ENCODE data around the gene IDE. TPM values are rescaled to one million over a fixed set of nuclear protein-coding genes. Genes with fewer than 3 reads are reported as not detected.
"Not testable (repeated sequence)": the region's sequence is repeated elsewhere in the genome, so short reads cannot be mapped to it uniquely, and the experiment has no call there.

IDE gene
- total RNA-seq, 1 donor from 2014 or later = 29.1 TPM

DNA sequence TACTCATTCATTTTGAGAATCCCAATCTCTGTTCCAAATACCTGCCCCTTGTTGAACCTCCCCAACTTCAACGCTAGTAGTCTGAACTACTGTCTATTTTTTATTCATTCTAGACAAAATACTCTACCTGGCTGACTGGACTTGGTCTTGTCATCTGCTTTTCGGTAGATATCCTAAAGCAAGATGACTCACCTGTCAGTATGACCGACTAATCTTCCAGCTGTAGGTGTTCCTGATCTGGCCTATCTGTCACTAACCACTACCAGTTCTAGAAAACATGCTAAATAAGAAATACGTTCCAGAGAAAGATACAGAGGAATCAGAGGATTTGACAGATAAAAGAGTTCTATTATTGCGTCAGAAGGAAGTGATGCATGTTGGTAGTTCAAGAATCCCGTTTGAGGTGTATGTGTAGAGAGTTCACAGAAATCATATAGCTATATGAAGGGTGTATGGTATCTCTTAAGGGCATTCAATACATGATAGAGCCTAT, 81.1 kb downstream of the IDE start:
- DNase-seq (ENCODE audit: low read depth) = no peak

DNA sequence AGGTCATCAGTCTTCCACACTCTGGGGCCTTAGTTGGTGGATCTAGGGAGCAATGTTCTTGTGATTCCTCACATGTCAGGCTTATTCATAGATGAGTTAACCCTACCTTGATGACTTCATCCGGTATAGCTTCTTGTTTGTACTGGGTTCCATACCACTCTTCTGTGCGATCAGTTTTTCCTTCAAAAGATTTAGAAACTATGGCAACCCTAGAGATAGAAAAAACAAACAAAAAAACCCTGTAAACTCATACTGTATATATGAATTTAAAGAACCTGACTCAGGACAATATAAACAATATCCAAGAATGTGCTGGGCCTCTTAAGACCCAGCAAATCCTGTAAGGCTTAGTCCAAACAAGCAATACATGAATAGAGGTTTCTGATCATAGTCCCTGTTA, 83.5 kb downstream of the IDE start:
- no peak for DNase-seq (ENCODE audit: low read depth)

DNA sequence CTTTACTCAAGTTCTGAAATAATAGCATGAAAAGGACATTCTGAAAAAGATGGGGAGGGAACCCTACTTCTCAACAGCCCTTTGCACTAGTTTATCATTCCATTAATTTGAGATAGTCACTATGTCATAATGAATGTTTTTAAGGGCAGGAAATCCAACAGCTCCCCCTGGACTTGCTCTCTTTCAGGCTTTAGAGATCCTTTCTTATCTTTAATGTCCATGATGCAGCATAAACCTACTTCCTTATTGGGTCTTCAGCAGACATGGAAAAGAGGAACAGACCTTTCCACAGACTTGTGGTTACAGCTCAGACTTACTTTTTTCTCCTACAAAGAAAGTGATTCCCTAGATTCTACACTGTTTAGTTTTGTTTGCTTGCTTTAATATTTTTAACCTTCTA, 87.3 kb downstream of the IDE start:
- no peak for DNase-seq (ENCODE audit: low read depth)

DNA sequence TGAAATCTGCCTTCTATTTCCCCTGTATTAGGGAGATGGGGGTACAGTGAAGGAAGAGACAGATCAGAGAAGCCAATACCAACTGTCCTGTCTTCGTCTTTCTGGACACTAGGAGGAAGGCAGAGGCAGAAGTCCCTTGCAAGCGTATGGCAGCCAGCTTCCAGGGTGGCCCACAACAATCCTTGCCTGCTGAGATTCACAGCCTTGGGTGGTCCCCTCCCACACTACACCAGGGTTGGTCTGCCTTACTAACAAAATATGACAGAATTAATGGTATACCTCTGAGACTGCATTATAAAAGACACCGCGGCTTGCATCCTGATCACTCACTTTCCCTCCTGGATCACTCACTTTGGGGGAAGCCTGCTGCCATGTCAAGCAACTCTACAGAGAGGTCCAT, 90.4 kb downstream of the IDE start:
- no peak for DNase-seq (ENCODE audit: low read depth)

DNA sequence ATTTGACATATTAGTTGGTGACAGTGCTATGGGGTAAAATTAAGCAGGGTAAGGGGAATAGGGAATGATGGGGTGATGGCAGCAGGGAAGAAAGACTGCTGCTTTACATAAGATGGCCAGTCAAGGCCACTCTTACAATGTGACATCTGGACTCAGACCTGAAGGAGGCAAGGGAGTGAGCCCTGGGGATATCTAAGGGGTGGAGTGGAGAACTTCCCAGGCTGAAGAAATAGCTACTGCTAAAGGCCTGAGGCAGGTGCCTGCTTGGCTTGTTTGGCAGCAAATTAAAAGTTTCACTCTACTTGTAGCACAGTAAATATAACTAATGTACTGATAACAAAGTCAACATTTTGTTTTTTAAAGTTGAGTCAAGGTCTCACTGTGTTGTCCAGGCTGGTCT, 93.5 kb downstream of the IDE start:
- DNase-seq (ENCODE audit: low read depth) = no peak

DNA sequence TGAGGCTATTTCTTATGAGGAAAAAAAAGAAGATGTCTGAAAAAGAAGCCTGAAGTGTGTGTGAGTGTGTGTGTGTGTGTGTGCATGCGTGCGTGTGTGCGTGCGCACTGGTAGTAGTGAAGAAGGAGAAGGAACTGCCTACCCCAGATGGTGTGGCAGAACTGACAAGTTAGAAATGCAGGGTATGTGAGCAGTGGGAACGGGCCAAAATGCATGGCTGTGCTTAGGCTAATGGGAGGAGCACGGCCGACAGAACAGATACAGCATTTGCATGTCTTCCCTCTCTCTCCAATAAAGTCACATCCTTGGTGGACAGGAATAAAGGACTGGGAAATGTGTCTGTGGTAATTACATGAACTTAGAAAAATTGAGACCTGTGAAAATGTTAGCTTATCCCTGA, 94.3 kb downstream of the IDE start:
- no peak for DNase-seq (ENCODE audit: low read depth)

DNA sequence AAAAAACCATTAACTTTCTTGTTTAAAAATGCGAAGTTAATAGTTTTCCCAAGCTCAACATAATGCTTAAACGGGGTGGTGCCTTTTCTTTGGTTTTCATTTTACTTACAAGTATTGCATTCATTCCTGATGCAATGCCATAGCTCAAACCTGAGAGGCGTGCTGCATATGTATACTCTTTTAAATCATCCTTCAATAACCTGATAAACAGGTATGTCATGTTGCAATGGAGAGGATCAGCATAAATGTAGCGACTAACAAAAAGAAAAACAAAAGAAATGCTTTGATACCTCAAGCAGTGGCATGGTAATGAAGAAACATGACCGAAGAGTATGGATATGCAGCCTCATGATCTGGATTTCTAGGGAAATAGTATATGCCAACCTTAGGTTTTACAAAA, 95.4 kb downstream of the IDE start:
- DNase-seq (ENCODE audit: low read depth) = no peak

DNA sequence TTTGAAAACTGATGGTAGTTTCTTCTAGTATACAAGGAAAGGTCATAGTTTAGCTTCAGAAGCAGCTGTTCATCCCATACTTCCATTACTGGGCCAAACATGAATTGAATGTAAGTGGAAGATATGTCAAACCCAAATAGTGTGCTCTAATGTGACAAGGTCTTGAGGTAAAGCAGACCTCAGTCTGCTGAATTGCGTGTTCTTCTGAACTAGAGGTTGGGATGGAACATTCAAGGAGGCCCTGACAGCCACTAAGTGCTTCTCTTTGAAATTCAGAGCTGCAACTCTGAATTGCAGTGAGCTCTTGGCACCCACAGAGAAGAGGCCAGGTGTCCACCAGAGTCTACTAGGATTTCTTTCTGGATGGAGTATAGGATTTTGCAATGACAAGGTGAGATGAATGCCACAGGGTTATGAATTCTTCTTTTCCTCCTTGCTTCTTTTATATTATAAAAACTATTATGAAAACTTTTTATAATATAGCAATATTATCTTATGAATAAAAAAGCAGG, 98.5 kb downstream of the IDE start:
- DNase-seq (ENCODE audit: low read depth) = no peak

DNA sequence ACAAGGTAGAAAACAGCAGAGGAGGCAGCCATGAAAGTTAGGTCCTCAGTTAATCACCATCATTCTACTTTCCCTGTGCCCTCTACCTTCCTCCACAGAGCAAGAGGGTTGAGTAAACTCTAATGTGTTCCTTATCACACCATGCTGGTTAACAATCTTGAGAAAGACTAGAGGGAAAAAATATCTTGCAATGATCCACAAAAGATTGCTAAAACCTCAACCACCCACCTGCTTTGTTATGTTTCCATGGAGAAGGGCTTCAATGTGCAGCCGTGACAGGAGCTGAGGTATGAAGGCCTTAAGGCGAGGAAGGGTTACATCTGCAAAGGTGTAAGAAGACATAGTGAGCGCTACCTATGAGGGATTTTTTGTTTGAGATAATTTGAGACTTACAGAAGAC, 103.9 kb downstream of the IDE start:
- no peak for DNase-seq (ENCODE audit: low read depth)

DNA sequence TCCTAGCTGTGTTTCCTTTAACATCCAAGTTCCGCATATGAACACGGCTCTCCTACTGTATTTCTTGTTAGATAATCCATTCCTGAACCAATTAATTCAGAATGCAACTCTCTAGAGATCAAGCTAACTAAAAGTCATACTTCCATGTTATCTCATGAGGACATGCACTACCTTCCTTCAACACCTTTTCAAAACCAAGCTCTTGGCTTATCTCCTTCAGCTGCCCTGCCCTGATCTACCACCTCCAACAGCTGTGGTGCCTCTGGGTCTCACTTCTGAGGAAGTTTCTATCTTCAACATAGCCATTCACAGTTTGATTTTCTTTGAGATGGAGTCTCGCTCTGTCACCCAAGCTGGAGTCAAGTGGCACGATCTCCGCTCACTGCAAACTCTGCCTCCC, 109.5 kb downstream of the IDE start:
- no peak for DNase-seq (ENCODE audit: low read depth)

DNA sequence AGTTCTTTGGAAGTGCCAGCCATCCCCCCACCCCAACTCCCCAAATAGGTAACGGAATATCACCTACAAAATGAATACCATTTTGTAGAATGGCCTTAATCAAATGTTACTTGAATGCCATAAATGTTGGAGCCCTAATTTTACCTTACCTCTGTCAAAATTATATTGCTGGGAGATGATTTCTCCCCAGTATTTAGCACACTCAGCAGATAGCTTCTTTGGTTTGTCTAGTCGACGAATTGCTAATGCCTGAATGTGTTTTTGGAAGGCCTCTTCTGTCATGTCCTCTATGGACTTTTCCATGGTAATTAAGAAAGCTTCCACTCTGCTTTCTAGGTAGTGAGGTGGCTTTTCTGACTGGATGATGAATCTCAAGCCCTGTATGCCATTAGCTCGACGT, 110.3 kb downstream of the IDE start:
- no peak for DNase-seq (ENCODE audit: low read depth)

DNA sequence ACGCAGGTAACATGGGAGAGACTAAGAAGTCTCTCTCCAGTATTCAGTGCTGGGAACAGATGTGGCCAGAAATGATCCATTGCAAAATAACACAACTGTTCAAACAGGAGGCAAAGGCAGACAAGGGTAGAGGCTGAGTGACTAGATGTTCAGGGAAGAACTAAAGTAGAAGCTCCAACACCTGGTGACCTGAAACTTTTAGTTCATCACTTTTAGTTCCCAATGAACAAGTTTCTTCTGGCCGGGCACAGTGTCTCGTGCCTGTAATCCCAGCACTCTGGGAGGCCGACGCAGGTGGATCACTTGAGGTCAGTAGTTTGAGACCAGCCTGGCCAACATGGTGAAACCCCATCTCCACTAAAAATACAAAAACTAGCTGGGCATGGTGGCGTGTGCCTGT, 118.9 kb downstream of the IDE start:
- DNase-seq (ENCODE audit: low read depth) = not testable (repeated sequence)

DNA sequence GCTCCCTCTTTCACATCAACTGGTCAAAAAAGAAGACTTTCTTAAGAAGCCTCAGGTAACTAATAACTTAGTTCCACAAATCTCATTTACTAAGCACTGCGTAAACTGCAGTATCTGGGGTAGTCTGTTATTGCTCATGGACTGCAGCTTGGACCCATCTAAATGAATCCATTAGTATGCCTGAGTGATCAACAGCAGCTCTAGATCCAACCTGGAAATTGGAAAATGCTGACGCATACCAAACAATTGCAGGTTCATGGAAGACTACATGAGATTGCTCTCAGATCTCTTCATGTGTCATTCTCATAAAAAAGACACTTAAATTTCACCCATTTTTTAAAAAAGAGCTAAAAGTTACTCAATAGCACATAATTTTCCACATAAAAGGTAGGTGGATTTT, 121.6 kb downstream of the IDE start:
- no peak for DNase-seq (ENCODE audit: low read depth)

DNA sequence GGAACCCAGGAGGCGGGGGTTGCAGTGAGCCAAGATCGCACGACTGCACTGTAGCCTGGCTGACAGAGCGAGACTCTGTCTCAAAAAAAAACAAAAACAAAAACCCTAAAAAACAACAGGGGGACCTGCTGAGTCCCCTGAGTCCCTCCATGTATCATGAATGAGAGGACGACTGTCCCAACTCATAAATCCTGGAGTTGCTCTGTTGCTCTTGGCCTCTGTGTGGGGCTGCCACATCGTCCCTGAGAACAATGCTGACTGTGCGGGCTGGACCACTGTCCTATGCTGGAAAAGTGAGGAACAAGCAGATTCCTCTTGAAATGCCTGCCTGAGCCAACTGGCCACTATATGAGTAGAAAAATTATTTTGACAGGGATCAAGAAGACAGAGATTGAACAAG, 122.5 kb downstream of the IDE start:
- DNase-seq (ENCODE audit: low read depth) = no peak

DNA sequence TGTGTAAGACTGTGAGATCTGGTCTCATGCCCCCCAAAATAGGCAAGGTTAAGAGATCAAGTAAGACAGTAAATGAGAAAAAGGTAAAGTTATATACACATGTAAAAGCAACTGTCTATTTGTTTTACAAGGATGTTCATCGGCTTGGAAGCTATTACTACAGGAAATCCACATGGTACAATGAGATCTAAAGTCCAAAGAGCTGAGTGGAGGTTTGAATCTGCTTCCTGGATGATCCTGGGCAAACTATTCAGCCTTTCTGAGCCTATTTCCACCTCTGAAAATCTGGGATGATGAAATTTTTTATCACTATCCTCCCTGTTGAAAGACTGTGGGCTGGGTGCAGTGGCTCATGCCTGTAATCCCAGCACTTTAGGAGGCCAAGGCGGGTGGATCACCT, 123.0 kb downstream of the IDE start:
- DNase-seq (ENCODE audit: low read depth) = no peak

DNA sequence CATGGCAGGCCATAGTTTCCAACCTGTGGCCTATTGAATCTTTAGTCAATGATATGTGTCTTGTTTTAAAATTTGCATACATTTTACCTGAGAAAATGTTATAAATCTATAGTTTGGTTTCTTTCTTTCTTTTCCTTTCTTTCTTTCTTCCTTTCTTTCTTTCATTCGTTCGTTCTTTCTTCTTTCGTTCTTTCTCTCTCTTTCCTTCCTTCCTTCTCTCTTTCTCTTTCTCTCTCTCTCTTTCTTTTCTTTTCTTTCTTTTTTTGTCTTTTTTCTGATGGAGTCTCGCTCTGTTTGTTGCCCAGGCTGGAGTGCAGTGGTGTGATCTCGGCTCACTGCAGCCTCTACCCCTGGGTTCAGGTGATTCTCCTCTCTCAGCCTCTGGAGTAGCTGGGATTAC, 133.3 kb downstream of the IDE start:
- no peak for DNase-seq (ENCODE audit: low read depth)

DNA sequence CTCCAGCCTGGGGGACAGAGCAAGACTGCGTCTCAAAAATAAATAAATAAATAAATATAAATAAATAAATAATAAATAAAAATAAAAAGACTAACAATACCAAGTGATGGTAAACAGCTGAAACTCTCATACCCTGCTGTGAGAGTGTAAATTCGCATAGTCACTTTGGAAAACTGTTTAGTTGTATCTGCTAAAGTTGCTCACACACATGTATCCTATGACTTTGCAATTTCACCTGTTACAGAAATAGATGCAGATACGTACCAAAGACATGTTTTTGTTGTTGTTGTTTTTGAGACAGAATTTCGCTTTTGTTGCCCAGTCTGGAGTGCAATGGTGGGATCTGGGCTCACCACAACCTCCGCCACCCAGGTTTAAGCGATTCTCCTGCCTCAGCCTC, 135.7 kb downstream of the IDE start:
- DNase-seq (ENCODE audit: low read depth) = no peak

DNA sequence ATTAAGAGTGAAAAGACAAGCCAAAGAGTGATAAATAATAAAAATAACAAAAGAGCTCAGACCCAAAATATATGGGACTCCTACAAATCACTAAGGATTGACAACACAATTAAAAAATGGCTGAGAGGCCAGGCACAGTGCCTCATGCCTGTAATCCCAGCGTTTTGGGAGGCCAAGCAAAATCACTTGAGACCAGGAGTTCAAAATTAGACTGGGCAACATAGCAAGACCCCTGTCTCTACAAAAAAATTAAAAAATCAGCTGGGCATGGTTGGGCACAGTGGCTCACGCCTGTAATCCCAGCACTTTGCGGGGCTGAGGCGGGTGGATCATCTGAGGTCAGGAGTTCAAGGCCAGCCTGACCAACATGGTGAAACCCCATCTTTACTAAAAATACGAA, 137.3 kb downstream of the IDE start:
- DNase-seq (ENCODE audit: low read depth) = no peak

DNA sequence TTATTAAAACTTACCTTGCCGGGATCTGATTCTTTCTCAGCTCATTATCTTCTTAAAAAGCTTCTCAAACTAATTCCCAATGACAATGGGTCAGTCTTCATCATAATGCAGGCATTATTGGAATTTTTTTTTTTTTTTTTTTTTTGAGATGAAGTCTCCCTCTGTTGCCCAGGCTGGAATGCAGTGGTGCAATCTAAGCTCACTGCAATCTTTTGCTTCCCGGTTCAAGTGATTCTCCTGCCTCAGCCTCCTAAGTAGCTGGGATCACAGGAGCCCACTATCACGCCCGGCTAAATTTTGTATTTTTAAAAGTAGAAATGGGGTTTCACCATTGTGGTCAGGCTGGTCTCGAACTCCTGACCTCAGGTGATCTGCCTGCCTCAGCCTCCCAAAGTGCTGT, 137.8 kb downstream of the IDE start:
- not testable (repeated sequence) for DNase-seq (ENCODE audit: low read depth)

DNA sequence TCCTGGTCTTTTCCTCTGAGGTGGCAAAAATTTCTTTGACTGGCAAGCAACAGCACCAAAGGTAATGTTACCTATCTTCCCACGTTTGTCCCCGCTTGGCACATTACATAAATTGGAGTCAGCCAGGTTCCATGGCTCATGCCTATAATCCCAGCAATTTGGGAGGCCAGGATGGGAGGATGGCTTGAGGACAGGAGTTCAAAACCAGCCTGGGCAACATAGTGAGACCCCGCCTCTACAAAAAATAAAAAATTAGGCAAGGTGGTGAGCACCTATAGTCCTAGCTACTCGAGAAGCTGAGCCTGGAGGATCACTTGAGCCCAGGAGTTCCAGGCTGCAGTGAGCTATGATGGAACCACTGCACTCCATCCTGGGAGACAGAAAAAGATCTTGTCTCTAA, 139.5 kb downstream of the IDE start:
- no peak for DNase-seq (ENCODE audit: low read depth)

DNA sequence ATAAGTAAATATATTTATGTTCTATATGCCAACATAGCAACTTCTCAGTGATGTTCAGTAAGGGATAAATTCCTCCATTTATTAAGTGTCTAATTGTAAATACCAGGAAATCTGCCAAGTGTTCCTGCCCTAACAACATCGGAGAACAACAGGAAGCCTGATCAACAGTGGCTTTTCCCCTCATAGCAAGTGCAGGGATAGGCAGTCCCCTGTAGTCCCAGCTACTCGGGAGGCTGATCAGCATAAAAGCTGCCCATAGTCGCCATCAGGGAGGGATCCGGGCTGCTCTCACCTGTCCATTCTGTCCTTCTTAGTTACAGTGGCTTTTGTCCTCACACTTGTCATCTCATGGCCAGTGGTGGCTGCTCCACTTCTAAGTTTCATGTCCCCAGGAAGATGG, 141.3 kb downstream of the IDE start:
- no peak for DNase-seq (ENCODE audit: low read depth)

DNA sequence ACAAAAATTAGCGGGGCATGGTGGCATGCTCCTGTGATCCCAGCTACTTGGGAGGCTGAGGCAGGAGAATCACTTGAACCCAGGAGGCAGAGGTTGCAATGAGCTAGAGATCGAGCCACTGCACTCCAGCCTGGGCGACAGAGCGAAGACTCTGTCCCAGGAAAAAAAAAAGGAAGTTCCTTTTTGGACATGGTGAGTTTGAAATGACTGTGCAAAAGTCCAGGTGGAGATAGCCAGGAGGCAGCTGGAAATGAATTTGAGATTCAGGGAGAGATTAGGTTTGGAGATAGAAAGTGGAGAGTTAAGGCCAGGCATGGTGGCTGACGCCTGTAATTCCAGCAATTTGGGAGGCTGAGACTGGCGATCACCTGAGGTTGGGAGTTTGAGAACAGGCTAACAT, 143.8 kb downstream of the IDE start:
- no peak for DNase-seq (ENCODE audit: low read depth)

DNA sequence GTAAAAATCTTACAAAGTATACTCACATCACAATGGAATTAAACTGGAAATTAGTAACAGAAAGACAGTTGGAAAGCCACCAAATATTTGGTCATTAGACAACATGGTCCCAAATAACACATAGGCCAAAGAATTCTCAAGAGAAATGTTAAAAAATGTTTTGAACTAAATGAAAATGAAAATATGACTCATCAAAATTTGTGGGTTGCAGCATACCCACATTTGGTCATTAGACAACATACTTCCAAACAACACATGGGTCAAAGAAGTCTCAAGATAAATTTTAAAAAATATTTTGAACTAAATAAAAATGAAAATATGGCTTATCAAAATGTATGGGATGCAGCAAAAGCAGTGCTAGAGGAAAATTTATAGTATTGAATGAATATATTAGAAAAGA, 152.3 kb downstream of the IDE start:
- DNase-seq (ENCODE audit: low read depth) = no peak

DNA sequence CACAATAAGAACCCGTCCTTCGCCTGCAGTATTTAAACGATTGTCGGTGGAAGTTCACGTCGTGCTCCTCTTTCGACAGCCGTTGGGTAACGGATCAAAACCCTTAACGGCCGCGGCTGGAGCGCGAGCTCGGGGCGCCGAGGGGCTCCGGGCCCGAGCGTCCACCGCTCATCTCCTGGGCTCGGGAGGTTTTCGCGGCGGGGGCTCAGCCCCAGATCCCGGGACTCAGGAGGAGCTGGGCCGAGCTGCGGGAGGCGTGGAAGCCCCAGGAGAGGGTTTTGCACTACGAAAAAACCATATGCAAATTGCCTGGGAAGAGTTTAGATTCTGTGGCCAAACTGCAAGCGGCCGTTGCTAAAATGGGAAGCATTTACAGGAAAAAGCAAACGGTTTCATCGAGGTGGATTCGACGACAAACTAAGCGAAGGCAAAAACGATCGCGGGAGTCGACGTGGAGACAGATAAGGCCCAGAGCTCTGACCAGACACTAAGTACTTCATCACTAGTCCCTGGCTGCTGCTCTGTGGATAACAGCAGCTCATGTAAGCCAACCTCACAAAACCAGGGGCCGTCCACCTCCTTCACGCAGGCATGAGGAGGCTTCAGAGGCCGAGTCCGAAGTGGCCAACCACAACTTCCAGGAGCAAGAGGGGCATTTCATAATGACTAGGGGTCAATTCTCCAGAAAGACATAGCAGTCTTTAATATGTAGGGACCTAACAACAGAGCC, 153.2 kb downstream of the IDE start:
- no peak for DNase-seq (ENCODE audit: low read depth)

All from myocyte (in vitro differentiated cells).